Caki2 (cell line): ENCODE data around the gene CSTF1. TPM values are rescaled to one million over a fixed set of nuclear protein-coding genes. Genes with fewer than 3 reads are reported as not detected.
"Not testable (repeated sequence)": the region's sequence is repeated elsewhere in the genome, so short reads cannot be mapped to it uniquely, and the experiment has no call there.

Experiments
- DNase-seq: peaks from one replicate; pipeline ENCODE4 v3.0.0-alpha.2; 2015; ENCODE audit warnings: low read depth
- in situ Hi-C: cut with HindIII; loops from 2 replicates; pipeline ENCODE4 v1.10.0; 2016; ENCODE audit warnings: low sequenced_read_pairs, low pct_unique_long_range_greater_than_20kb, mixed read lengths
- total RNA-seq: library from RNA; depleted of rRNA; stranded (reverse); fragments of >200 nt; shearing (Covaris generic); gene quantifications from 2 replicates; pipeline ENCODE4 v1.2.3, GENCODE V29; 2014; ENCODE audit warnings: low replicate concordance

Gene CSTF1
- total RNA-seq, 1 experiment from 2014 or later: 61.1 TPM

DNA sequence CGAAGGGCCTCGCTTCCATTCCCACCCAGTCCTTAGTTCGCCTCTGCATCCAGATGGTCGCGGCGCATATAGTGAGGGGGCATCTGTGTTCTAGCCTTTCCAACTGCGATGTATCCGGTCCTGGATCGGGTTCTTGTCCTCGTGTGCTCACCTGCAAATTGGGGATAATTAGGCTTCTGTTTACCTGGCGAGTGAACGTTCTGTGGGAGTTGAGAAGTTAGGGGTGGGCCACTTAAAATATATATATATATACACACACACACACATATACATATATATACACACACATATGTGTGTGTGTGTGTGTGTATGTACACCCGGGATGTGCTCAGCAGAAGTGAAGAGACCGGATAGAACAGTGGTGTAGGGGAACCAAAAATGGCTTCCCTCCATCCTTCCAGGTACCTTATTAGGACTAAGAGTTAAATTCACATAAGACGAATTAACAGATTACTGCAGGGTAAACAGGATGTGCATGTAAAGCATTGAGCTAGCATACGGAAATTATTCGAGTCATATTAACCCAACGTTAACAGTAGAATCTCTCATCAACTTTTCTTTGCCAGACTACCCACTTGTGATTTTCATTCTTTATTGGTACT is 537 bp downstream of the CSTF1 start:
- in situ Hi-C loops: no loop called here

DNA sequence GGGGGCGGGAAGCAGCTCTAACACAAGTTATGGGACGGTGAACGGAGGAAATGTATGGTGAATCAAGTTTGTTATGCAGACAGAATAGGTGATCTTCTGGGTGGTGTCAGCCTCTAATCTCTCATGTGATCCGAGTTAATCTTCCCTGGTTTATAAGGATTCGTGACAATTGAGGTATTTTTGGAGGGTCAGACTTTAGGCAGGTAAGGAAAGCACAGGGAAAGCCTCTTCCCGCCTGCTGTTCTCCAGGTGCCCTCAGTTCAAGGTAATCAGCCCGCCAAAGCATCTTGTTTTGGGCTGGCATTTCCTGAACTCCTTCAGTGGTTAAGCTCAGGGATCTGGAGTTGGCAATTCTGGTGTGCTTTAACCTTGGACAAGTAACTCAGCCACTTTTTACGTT is 1.2 kb downstream of the CSTF1 start:
- no peak for DNase-seq
- in situ Hi-C loops: no loop called here

More for the DNA sequence above, 537 bp downstream of the CSTF1 start:
- no peak for DNase-seq

GRCh38 chr20:56395166-56395565 is 2.7 kb downstream of the CSTF1 start:
- DNase-seq: no peak
- in situ Hi-C loops: no loop called here

DNA sequence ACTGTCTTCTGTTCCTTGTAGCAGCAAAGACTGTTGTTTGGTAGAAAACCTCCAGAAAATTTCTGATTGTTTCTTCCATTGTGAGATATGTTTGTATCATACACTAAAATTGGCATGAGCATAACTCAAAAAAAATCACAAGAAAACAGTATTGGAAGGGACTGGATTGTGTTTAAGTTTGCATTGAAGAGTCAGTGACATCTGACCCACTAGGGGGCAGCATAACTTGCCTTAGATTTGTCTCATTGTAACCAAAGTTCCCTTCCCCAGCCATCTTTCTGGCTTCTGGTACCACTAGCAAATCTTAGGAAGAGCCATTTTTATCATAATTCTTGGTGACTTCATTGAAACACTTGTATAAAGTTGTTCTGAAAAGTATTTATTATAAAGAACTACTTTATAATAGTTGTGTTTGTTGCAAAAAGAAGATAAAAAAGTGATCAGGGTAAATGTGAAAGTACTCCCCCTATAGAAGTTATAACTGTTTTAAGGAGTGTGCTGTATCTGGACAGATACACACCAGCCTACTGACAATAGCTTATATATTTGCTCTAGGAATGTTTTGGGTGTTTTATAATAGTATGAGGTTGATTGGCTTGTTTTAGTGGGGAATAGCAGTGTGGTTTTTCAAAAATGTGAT is 7.7 kb downstream of the CSTF1 start:
- in situ Hi-C loops: no loop called here
- DNase-seq: peak; percentile 32

GRCh38 chr20:56403465-56403864 is 11.0 kb downstream of the CSTF1 start:
- in situ Hi-C loops: no loop called here
- no peak for DNase-seq

- in situ Hi-C loops, DNase-seq: not testable (repeated sequence)
Measured at GRCh38 chr20:56405356-56405755, 12.9 kb downstream of the CSTF1 start.

- DNase-seq: no peak
- in situ Hi-C loops: no loop called here
Measured at GRCh38 chr20:56406910-56407309, 14.5 kb downstream of the CSTF1 start.

GRCh38 chr20:56409521-56409920 is 17.1 kb downstream of the CSTF1 start:
- no peak for DNase-seq
- in situ Hi-C loops: no loop called here

GRCh38 chr20:56409956-56410355 is 17.5 kb downstream of the CSTF1 start:
- no peak for DNase-seq
- in situ Hi-C loops: no loop called here

DNA sequence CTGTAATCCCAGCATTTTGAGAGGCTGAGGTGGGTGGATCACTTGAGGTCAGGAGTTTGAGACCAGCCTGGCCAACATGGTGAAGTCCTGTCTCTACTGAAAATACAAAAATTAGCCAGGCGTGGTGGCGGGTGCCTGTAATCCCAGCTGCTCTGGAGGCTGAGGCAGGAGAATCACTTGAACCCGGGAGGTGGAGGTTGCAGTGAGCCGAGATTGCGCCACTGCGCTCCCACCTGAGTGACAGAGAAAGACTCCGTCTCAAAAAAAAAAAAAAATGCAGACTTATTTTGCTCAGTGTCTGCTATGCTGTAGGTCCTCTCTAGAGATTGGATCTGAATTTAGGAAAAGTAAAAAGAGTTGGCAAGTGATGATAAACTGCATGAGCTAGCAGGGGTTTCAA is 18.8 kb downstream of the CSTF1 start:
- DNase-seq, in situ Hi-C loops: not testable (repeated sequence)

GRCh38 chr20:56411759-56412472 is 19.5 kb downstream of the CSTF1 start, which contains the start of gene CASS4:
TSS of gene CASS4 (plus strand) at chr20:56412260. CDS start at chr20:56412459, 199 bp downstream.
- no peak for DNase-seq
- in situ Hi-C loops: no loop called here

DNA sequence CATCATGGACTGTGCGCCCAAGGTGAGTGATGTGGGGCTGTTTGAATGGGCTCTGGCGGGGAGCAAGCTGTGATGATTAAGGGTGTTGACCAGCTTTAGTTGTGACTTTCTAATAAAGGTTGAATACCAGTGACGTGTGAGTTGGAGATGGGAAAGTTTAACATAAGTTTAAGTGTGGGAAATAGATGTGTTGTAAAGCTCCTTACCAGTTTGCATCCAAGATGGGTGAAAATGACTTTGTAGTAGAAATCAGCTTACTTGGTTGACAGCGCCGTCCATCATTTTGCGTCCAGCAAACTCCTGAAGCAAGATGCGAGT is 20.0 kb downstream of the CSTF1 start:
- in situ Hi-C loops: no loop called here
- DNase-seq: no peak

GRCh38 chr20:56412949-56413348 is 20.5 kb downstream of the CSTF1 start:
- no peak for DNase-seq
- in situ Hi-C loops: no loop called here

- in situ Hi-C loops: no loop called here
- no peak for DNase-seq
Measured at GRCh38 chr20:56414842-56415765, 22.7 kb downstream of the CSTF1 start.

DNA sequence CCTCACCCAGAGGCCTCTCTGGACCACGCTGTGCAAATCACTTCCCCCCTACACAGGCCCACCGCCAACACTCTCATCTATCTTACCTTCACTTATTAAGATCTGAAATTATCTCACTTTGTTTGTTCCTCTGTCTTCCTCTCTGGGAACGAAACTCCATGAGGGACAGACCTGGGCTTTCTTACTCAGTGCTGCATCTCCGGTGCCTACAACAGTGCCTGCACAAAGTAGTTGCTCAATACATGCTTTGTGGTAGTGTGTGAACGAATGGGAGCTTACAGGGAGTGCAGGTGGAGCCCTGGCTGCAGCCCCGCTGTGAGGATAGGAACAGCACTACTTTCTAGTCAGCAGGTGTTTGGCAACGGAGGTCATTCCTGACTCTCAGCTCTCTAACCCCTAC is 25.0 kb downstream of the CSTF1 start:
- in situ Hi-C loops: no loop called here
- DNase-seq: no peak

- DNase-seq: no peak
- in situ Hi-C loops: no loop called here
Measured at GRCh38 chr20:56417911-56418310, 25.5 kb downstream of the CSTF1 start.

GRCh38 chr20:56418385-56418861 is 26.0 kb downstream of the CSTF1 start:
- in situ Hi-C loops: no loop called here
- no peak for DNase-seq

DNA sequence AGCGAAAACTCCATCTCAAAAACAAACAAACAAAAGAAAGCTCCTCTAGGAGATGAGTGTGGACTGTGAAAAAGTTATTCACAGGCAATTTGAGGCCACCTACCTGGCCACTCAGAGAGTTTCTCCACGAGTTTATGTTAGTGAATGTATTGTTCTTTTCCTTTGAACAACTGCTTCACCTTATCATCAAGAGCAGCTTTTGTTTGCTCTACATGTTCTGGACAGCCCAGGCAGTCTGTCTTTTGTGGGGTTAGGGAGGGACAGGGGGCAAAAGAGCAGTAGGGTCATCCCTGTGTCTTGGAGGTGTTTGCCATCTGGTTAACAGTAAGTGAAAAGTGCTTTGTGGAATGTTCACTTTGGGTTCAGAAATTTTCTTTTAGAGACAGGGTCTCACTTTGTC is 27.6 kb downstream of the CSTF1 start:
- DNase-seq: no peak
- in situ Hi-C loops: no loop called here
